ENCODE results near the gene RIPK3.

DNA sequence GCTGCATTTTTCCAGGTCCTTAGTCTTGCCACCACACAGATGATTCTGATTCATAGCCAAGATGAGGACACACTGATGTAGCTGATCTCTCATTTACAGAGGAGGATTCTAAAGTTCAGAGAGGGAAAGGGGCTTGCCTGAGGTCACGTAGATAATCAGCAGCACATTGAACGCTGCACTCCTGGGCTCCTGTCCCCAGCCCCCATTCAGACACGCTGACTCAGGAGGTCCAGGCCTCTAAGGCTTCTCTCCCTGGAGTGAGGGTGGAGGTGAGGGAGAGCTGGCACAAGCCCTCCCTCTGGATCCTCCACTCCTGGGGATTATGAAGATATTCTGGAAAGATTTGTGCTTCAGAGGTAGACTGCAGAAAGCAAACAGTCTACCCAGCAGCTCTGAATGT, 38.5 kb upstream of the RIPK3 start:
- TF ChIP-seq, protein P1, sequence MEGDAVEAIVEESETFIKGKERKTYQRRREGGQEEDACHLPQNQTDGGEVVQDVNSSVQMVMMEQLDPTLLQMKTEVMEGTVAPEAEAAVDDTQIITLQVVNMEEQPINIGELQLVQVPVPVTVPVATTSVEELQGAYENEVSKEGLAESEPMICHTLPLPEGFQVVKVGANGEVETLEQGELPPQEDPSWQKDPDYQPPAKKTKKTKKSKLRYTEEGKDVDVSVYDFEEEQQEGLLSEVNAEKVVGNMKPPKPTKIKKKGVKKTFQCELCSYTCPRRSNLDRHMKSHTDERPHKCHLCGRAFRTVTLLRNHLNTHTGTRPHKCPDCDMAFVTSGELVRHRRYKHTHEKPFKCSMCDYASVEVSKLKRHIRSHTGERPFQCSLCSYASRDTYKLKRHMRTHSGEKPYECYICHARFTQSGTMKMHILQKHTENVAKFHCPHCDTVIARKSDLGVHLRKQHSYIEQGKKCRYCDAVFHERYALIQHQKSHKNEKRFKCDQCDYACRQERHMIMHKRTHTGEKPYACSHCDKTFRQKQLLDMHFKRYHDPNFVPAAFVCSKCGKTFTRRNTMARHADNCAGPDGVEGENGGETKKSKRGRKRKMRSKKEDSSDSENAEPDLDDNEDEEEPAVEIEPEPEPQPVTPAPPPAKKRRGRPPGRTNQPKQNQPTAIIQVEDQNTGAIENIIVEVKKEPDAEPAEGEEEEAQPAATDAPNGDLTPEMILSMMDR (conservative IDR thresholded peaks at IDR 0.05), result no peak
- TF ChIP-seq ZFX (IDR thresholded peaks at IDR 0.05), result no peak

All from C4-2B (cell line).